HG03342 (cell line): ENCODE results near the gene PDE6H.

Experiments used
- ATAC-seq: cut with Tn5 transposase; IDR thresholded peaks from one replicate; pipeline ENCODE4 v1.9.1; 2021; ENCODE audit warnings: mild to moderate bottlenecking, moderate library complexity; ENCODE audit not compliant: unreplicated experiment

The PDE6H gene

DNA sequence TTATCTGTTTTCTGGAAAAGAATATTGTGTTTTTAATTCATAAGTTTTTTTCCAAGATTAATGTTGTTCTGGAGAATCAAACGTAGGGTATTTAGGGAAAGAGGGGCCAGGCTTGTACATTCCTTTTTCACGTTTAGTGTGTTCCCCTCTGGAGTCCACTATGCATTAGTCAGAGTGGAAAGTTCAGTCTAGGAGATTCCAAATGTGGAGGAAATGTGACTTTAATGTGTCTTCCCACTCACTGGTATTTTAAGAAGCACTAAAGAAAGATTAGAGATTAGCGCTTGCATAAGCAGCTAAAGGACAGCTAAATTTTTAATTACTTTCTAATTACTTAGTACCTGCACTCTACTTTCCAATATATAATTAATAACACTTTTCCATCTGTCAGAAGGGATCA lies 4.4 kb upstream of the PDE6H start:
- no peak for ATAC-seq

- ATAC-seq: no peak
Measured at GRCh38 chr12:14970473-14970872, 2.4 kb upstream of the PDE6H start.

DNA sequence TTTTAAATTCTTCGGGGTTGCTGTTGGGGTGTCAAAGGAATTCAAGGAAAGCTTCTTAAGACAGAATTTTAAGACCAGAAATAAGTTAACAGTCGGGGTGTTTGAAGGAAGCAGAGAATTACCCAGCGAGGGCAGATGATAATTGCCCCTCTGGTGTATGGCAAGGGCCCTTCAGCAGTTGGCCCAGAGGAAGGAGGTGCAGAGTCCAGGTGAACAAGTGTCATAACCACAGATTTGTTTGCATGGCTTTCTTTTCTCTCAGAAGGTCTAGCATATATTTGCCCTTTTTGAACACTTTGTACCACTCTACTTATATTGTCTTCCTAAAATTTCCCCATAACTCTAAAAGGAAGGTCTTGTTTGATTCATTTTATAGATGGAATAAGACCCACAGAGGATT lies 1.8 kb downstream of the PDE6H start:
- ATAC-seq: no peak

DNA sequence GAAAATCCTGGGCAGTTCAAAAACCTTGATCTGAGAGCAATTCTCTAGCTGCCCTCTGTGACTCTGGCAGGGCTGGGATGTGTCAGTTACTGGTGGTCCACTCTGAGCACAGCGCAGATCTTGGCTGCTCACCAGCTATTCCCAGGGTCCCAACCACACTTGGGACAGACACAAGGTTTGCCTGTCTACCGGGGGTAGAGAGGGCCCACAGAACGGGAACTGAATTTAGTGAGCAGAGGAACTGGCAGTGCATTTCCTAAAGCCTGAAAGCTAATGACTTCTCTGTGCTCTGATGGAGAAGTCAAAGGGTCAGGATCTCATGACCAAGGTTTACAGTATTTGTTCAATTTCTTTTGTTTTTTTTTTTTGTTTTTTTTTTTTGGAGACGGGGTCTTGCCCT lies 2.6 kb downstream of the PDE6H start:
- ATAC-seq: no peak

- ATAC-seq: no peak
Measured at GRCh38 chr12:14976658-14977057, 3.8 kb downstream of the PDE6H start.

- no peak for ATAC-seq
Measured at GRCh38 chr12:14979468-14979867, 6.6 kb downstream of the PDE6H start.

DNA sequence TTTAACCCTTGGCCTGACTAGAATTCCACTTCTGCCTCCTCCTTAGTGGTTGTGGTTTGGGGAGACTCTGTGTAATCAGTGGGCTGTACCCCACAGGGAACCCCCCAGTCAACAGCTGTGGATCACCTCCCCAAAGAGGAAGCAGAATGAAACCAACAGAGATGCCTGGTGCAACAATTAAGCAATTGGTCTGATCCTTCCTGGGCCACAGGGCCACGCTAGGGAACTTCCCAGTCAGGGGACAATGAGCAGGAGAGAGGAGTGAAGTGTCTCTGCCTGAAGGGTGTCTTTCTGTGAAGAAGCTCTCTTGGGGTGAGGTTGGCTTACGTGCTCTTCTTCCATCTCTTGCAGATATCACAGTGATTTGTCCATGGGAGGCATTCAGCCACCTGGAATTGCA lies 8.2 kb downstream of the PDE6H start:
- ATAC-seq: no peak

DNA sequence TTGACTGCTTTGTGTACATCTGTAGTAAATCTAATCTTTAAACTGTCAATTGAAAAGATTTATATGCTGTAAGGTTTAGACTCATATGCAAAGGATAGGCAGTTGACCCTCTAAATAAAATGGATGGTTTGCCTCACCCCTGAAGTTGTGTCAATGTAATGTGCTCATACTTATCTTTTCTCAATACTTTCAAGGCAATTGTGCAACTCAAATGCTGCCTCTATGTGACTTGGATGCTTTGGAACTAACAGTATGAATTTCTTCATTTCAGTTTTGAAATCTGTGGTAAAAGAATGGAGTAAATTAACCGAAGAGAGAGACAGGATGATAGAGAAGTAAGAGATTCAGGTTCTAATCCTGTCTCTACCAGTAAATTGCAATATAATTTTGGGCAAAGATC lies 9.7 kb downstream of the PDE6H start:
- no peak for ATAC-seq

DNA sequence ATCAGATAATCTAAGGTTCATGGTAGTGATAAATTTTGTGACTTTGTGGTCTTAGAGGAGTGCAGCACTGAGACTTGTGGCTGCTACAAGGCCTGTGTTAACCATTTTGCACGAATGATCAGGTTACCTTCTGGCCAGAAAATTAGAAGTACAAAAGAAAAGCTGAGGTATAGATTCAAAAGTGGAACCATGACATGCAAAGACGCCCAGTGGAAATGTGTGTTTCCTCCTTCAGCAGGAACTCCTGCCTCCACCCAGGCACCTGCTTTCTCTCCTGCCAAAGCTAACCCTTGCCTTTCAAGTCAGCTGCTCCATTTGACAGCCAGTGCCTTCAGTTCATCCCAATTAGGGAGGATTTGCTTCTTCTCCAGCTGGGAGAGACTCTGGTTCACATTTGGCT lies 10.1 kb downstream of the PDE6H start:
- ATAC-seq: no peak

DNA sequence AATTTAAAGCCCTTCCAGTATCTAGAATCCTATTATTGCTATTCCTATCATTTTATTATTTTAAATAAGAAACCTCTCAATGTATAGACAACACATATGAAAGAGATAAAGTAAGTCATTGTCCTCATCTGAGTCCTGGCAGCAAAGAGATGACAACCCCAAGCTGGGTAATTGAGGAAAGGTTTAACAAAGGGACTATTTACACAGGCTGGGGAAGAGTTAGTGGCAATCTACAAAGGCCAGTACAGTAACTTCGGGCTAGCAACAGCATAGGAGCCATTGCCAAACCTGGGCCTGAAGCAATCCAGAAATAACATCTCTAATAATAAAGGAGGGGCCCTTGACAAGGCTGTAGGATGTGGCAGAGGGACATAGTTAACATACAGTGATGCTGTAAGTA lies 11.2 kb downstream of the PDE6H start:
- no peak for ATAC-seq

DNA sequence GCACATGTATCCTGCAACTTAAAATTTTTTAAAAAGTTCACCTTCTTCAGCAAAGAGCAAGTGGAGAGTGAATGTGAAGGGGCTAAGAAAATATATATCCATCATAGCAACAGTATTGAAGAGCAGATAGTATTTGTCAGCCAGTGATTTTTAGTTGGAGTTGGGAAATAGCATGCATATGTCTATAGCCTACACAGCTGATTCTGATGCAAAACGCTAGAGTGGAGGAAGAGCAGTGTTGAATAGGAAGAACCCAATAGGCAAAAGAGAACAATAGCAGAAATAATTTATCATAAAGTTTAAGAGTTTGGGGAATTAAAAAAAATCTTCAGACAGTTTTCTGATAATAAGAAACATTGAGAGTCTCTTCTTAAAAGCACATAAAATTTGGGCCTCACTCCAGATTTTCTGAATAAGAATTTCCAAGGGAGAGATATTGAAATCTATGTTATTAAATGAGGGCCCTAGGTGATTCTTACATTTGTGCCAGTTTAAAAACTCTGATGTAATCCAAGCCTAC lies 12.0 kb downstream of the PDE6H start:
- no peak for ATAC-seq

DNA sequence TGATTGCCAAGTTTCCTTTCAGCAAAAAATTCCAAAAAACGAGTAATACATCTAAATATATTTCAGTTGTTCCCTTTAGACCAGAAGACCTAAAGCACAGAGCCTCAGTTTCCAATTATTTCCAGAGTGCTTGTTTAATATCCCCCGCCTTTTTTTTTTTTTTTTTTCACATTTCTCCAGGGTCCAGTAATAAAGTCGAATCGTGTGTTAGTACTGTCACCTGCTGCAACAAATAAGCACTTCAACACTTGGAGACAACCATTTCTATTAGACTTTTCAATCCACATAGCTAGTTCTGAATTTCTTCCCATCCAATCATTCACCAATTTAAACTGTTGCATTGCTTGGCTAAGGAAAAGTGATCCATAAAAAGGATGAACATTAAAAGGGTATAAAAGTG lies 13.6 kb downstream of the PDE6H start:
- no peak for ATAC-seq

DNA sequence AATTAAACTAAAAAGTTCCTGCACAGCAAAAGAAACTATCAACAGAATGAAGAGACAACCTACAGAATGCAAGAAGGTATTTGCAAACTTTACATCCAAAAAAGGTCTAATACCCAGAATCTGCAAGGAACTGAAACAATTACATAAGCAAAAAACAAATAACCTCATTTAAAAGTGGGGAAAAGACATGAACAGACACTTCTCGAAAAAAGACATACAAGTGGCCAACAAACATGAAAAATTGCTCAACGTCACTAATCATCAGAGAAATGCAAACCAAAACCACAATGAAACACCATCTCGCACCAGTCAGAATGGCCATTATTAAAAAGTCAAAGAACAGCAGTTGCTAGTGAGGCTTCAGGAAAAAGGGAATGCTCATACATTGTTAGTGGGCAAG lies 15.2 kb downstream of the PDE6H start:
- no peak for ATAC-seq

DNA sequence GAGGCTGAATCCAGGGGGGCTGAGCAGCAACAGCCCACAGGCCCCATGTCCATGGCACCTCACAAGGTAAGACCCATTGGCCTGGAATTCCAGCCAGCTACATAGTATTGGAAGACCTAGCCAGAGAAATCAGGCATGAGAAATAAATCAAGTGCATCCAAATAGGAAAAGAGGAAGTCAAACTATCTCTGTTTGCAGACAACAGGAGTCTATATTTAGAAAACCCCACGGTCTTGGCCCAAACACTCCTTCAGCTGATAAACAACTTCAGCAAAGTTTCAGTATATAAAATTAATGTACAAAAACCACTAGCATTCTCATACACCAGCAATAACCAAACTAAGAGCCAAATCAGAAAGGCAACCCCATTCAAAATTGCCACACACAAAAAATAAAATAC lies 16.9 kb downstream of the PDE6H start:
- peak; percentile 54 for ATAC-seq

DNA sequence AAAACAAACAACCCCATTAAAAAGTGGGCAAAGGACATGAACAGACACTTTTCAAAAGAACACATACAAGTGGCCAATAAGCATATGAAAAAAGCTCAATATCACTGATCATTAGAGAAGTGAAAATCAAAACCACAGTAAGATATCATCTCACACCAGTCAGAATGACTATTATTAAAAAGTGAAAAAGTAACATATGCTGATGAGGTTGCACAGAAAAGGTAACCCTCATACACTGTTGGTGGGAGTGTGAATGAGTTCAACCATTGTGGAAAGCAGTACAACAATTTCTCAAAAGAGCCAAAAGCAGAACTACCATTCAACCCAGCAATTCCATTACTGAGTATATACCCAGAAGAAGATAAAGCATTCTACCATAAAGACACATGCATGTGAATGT lies 18.2 kb downstream of the PDE6H start:
- ATAC-seq: no peak

DNA sequence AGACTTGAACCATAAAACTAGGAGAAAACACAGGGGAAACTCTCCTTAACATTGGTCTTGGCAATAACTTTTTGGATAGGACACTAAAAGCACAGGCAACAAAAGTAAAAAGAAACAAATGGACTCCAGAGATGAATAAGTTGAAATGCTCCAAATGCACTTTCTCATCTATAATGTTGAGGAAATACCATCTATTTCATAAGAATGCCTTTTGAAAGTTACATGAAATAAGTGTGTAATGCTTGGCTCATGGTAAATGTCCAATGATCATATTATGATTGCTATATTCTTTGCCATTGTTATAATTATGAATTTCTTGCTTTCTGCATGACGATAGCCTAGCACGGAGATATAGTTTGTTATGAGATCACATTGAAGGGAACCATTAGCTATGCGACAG lies 19.8 kb downstream of the PDE6H start:
- no peak for ATAC-seq

DNA sequence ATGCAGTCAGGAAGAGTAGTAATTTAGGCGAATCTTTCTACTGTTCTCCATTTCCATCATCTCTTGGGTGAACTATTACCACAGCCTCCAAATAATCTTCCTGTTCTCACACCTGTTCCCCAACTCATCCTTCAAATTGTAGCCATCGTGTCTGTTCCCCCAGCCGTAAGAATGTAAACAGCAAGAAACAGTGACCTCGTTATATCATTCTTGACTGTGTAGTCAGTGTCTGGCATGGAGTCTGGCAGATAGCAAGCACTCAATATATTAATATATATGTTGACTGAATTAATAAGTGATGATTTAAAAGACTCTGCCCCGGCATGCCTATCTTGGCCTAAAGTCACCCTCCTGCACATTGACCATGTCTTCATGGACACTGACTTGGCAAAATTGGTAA lies 20.3 kb downstream of the PDE6H start:
- no peak for ATAC-seq

GRCh38 chr12:14993537-14994266 lies 20.9 kb downstream of the PDE6H start:
- no peak for ATAC-seq

DNA sequence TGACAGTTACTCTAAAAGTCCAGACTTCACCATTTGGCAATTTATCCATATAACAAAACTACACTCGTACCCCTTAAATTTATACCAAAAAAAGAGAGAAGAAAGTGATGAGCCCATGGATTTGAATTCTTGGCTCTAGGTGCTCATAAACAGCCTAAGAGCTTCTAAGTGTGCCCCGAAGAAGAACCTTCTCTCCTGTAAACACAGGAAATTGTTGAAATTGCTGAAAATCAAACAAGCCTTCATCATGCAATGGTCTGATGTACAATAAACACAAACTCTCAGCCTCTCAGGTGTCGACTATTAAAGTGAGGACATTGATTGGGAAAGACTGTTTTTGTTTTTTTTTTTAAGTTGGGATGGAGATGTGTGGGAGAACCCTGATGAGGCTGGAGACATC lies 21.8 kb downstream of the PDE6H start:
- ATAC-seq: no peak

DNA sequence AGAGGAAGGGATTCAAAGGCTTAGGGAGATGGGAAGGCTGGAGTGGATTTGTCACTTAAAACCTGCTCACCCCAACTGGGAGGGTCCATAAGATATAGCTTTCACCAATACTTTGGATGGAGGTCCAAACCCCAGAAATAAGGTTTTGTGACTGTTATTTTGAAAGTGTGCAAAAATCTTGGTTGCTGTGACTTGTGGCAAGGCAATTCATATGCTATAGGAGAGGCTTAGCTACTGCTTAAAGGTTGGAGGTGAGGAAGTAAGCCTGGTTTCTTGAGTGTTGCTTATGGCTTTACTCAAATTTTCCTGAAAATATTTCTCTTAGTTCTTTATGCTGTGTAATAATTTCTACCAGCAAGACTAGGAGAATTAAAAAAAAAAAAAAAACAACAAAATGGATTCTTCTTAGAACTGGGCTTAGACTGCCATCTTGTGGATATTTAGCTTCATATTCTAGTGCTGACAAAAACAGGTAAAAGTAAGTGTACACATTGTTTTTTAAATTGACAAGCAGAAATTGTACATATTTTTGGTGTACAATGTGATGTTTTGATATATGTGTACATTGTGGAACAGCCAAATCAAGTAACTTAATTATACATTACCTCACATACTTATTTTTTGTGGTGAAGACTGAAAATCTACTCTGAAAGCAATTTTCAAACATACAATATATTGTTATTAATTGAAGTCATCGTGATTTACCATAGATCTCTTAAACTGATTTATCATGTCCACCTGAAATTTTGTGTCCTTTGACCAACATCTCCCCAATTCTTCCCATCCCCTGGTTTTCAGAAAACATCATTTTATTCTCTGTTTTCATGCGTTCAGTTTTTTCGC lies 23.0 kb downstream of the PDE6H start:
- peak; percentile 40 for ATAC-seq

DNA sequence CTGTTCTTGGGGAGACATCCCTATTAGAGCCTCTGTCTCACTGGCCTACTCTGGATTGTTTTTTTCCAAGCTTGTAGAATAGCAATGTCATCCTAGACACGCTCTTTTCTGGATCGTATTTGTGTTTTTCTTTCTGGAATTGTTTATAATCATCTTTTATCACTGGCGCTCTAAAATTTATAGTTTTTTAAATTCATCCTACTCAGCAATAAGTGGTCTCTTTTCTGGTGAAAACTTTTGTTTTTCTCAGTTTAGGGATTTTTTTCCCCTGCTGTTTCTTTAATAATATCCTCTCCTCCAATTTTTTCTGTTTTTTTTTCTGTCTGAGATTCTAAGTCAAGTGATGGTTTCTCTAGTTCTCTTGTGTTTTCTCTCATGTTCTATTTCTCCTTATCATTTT lies 25.2 kb downstream of the PDE6H start:
- ATAC-seq: no peak

- no peak for ATAC-seq
Measured at GRCh38 chr12:14999021-14999694, 26.3 kb downstream of the PDE6H start.
